Mesenchymal stem cell (in vitro differentiated cells and primary cell): ENCODE results near the gene CYP4F2.

ENCODE experiments used
- DNase-seq: peaks from one replicate; pipeline ENCODE4 v3.0.0-alpha.2; 2013
- H2AFZ ChIP-seq: one replicate; pipeline ENCODE4 v1.6.1; 2013; ENCODE audit warnings: low read depth, mild to moderate bottlenecking, control low read depth, inconsistent platforms, low read length, moderate library complexity
- H2AK5ac ChIP-seq: 2 replicates; pipeline ENCODE4 v1.6.1; 2013; ENCODE audit warnings: low read length, moderate library complexity, mild to moderate bottlenecking, inconsistent platforms; ENCODE audit not compliant: severe bottlenecking
- H2BK120ac ChIP-seq: one replicate; pipeline ENCODE4 v1.6.1; 2013; ENCODE audit warnings: low read depth, mild to moderate bottlenecking, inconsistent platforms, low read length, moderate library complexity
- H2BK12ac ChIP-seq, 2 experiments: one replicate each; pipeline ENCODE4 v1.6.1; 2013; ENCODE audit warnings: inconsistent platforms in 2 of 2, low read length in 2 of 2, mild to moderate bottlenecking in 2 of 2, moderate library complexity in 2 of 2, control low read depth in 1 of 2
- H2BK15ac ChIP-seq: one replicate; pipeline ENCODE4 v1.6.1; 2013; ENCODE audit warnings: mild to moderate bottlenecking, low read depth, inconsistent platforms; ENCODE audit not compliant: poor library complexity, severe bottlenecking
- H2BK5ac ChIP-seq: 2 replicates; pipeline ENCODE4 v1.6.1; 2013; ENCODE audit warnings: low read depth, mild to moderate bottlenecking, low read length, control low read depth, inconsistent platforms; ENCODE audit not compliant: poor library complexity, severe bottlenecking
- H3K14ac ChIP-seq, 2 experiments: one replicate each; pipeline ENCODE4 v1.6.1; 2013; ENCODE audit warnings: inconsistent platforms in 2 of 2, low read length in 2 of 2, control low read depth in 1 of 2, mild to moderate bottlenecking in 1 of 2, moderate library complexity in 1 of 2
- H3K18ac ChIP-seq, 2 experiments: one replicate each; pipeline ENCODE4 v1.6.1; 2013; ENCODE audit warnings: inconsistent platforms in 2 of 2, low read length in 2 of 2, control low read depth in 1 of 2, low read depth in 1 of 2, mild to moderate bottlenecking in 1 of 2
- H3K23ac ChIP-seq, 2 experiments: one replicate each; pipeline ENCODE4 v1.6.1; 2013; ENCODE audit warnings: inconsistent platforms in 2 of 2, low read length in 2 of 2, mild to moderate bottlenecking in 2 of 2, moderate library complexity in 2 of 2, control low read depth in 1 of 2
- H3K27ac ChIP-seq: 2 replicates; pipeline ENCODE4 v1.5.1; 2013; ENCODE audit warnings: mild to moderate bottlenecking, moderate library complexity, low read length, control low read depth, inconsistent platforms; ENCODE audit not compliant: poor library complexity, severe bottlenecking
- H3K27me3 ChIP-seq, 2 experiments: 2 replicates each; pipeline versions ENCODE4 v1.6.1 to v1.7.0; 2013; ENCODE audit warnings: low read length in 2 of 2, mild to moderate bottlenecking in 2 of 2, moderate library complexity in 2 of 2, control low read depth in 1 of 2, inconsistent platforms in 1 of 2; ENCODE audit not compliant: control insufficient read depth in 1 of 2, insufficient read depth in 1 of 2
- H3K36me3 ChIP-seq, 2 experiments: 2 replicates each; pipeline versions ENCODE4 v1.6.1 to v1.7.0; 2013; ENCODE audit warnings: low read length in 2 of 2, control low read depth in 1 of 2, inconsistent platforms in 1 of 2, low read depth in 1 of 2, mild to moderate bottlenecking in 1 of 2; ENCODE audit not compliant: insufficient read depth in 2 of 2, control insufficient read depth in 1 of 2
- H3K4ac ChIP-seq, 2 experiments: one replicate each; pipeline ENCODE4 v1.6.1; 2013; ENCODE audit warnings: inconsistent platforms in 2 of 2, low read length in 2 of 2, mild to moderate bottlenecking in 2 of 2, moderate library complexity in 2 of 2, control low read depth in 1 of 2, low read depth in 1 of 2
- H3K4me1 ChIP-seq: 2 replicates; pipeline ENCODE4 v1.6.1; 2013; ENCODE audit warnings: low read depth, low read length, control low read depth; ENCODE audit not compliant: control insufficient read depth, insufficient read depth
- H3K4me2 ChIP-seq: 2 replicates; pipeline ENCODE4 v1.6.1; 2013; ENCODE audit warnings: low read length, mild to moderate bottlenecking, inconsistent platforms; ENCODE audit not compliant: poor library complexity, severe bottlenecking
- H3K4me3 ChIP-seq, 2 experiments: 2 replicates each; pipeline versions ENCODE4 v1.5.1 to v1.7.0; 2013; ENCODE audit warnings: low read length in 2 of 2, mild to moderate bottlenecking in 2 of 2, control low read depth in 1 of 2, low read depth in 1 of 2; ENCODE audit not compliant: insufficient read depth in 1 of 2
- H3K79me1 ChIP-seq: replicated peaks from 2 replicates; pipeline ENCODE4 v1.6.1; 2013; ENCODE audit warnings: mild to moderate bottlenecking, control low read depth, low read length, inconsistent platforms; ENCODE audit not compliant: poor library complexity, severe bottlenecking
- H3K9ac ChIP-seq: 2 replicates; pipeline ENCODE4 v1.7.0; 2013; ENCODE audit warnings: mild to moderate bottlenecking, low read length, moderate library complexity
- H3K9me3 ChIP-seq: 2 replicates; pipeline ENCODE4 v1.7.0; 2013; ENCODE audit warnings: mild to moderate bottlenecking, low read length; ENCODE audit not compliant: control insufficient read depth
- H4K8ac ChIP-seq: one replicate; pipeline ENCODE4 v1.6.1; 2013; ENCODE audit warnings: inconsistent platforms, mild to moderate bottlenecking, low read length, moderate library complexity
- H4K91ac ChIP-seq: one replicate; pipeline ENCODE4 v1.6.1; 2013; ENCODE audit warnings: mild to moderate bottlenecking, low read length, inconsistent platforms
- WGBS: methylation state at CpG from one replicate; pipeline ENCODE4 v1.1.7; 2013; ENCODE audit warnings: mixed read lengths; 5-methylcytosine and 5-hydroxymethylcytosine counted together

CYP4F2 gene

DNA sequence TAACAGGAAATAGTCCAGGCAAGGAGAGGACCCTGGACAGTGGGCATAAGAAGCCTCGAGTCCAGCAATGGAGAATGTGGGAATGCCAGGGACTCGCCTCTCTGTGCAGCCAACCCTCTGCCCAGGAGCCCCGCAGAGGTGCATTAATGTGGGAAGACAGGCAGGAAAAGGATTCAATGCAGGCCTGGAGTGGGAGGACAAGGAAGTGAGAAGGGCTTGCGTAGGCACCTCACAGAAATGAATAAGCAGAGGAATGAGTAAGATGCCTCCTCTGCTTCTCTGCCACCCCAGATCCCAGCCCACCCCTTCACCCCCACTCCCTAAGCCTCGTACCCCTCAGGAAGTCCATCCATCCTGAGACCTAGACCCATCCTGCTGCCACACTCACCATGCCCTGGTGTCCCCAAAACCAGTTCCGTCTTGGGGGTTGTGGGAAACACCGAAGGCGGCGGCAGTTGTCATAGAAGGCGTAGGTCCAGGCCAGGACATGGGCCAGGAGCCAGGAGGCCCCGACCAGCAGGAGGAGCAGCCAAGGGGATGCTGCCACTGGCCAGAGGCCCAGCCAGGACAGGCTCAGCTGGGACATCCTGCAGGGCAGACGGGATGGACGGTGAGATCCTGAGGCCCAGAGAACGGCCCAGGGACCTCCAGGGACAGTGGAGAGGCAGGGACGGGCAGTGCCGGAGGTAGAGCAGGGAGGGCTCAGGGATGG is 692 bp downstream of the CYP4F2 start:
- Histone ChIP-seq H2BK15ac (no peak overlapping the region), H2BK12ac (no peak overlapping the region), H3K18ac (no peak overlapping the region), H3K4me1 (no peaks in the 10 kb centered on the region), H3K9me3 (no peaks in the 10 kb centered on the region), H3K4me3 (no peak overlapping the region), H3K36me3 (no peaks in the 10 kb centered on the region), H3K79me1 (no peaks in the 10 kb centered on the region), H3K14ac (no peak overlapping the region), H3K4ac (no peak overlapping the region), H4K91ac (no peak overlapping the region), H3K27ac (no peak overlapping the region), H2BK120ac (no peak overlapping the region), H3K23ac (no peak overlapping the region), H3K4me2 (no peak overlapping the region), H3K27me3 (peaks cover 0 to 4% of the 10 kb centered on the region in 2 experiments), H2AK5ac (no peak overlapping the region), H2BK5ac (no peak overlapping the region), H4K8ac (no peak overlapping the region), H3K9ac (no peak overlapping the region), H2AFZ (no peak overlapping the region)
- DNase-seq, result no peak
- WGBS, result 70% methylated on average over 16 of the region's 16 CpGs

DNA sequence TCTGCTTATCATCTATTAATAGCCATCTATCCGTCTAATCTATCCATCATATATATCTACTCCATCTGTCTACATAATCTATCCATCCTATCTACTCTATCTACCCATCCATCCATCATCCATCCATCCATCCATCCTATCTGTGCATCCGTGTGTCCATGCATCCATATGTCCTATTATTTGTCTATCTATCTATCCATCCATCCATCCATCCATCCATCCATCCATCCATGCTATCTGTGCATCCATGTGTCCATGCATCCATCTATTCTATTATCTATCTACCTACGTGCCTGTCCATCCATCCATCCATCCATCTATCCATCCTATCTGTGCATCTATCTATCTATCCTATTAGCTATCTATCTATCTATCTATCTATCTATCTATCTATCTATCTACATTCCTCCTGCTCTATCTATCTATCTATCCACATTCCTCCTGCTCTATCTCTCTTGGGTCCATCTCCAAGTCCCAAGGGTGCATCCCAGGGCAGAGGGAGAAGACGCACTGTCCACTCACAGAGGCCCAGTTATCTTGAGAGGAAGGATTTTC is 1.9 kb downstream of the CYP4F2 start:
- H3K27me3 ChIP-seq, result peaks cover 0 to 4% of the 10 kb centered on the region in 2 experiments
- no peaks in the 10 kb centered on the region for H3K9me3 ChIP-seq
- H3K14ac ChIP-seq, result no peak overlapping the region
- no peak overlapping the region for H3K4me2 ChIP-seq
- no peak overlapping the region for H3K4me3 ChIP-seq
- no peaks in the 10 kb centered on the region for H3K79me1 ChIP-seq
- H3K23ac ChIP-seq, result no peak overlapping the region
- no peak overlapping the region for H3K4ac ChIP-seq
- H2BK15ac ChIP-seq, result no peak overlapping the region
- H2AFZ ChIP-seq, result no peak overlapping the region
- 47% methylated on average over 4 of the region's 4 CpGs for WGBS
- no peaks in the 10 kb centered on the region for H3K4me1 ChIP-seq
- H2BK12ac ChIP-seq, result no peak overlapping the region
- no peak overlapping the region for H4K8ac ChIP-seq
- H3K9ac ChIP-seq, result no peak overlapping the region
- no peak overlapping the region for H4K91ac ChIP-seq
- H2BK120ac ChIP-seq, result no peak overlapping the region
- no peak overlapping the region for H2BK5ac ChIP-seq
- H3K36me3 ChIP-seq, result no peaks in the 10 kb centered on the region
- DNase-seq, result no peak
- H3K18ac ChIP-seq, result no peak overlapping the region
- no peak overlapping the region for H3K27ac ChIP-seq
- no peak overlapping the region for H2AK5ac ChIP-seq

DNA sequence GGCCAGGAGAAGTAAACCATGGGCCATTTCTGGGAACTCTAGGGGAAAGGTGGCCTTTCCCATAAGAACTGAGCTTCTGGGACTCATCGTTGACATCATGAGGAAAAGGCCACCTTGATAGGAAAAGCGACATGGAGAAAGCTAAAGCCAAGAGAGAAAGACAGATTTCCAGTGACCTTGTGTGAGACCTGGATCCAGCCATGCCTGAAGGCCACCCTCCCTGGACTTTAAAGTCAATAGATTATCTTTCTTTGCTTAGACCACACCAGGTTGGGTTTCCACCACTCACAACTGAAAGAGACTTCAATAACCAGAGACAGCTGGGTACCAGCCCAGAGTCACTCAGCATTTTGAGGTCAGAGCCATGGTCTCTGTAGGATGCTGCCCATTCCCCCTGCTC is 3.5 kb downstream of the CYP4F2 start:
- no peak for DNase-seq
- H3K79me1 ChIP-seq, result no peaks in the 10 kb centered on the region
- H3K4me2 ChIP-seq, result no peak overlapping the region
- H3K4me3 ChIP-seq, result no peak overlapping the region
- H3K18ac ChIP-seq, result no peak overlapping the region
- H3K4me1 ChIP-seq, result no peaks in the 10 kb centered on the region
- H2BK5ac ChIP-seq, result no peak overlapping the region
- H2BK12ac ChIP-seq, result no peak overlapping the region
- H2AK5ac ChIP-seq, result no peak overlapping the region
- H3K36me3 ChIP-seq, result no peaks in the 10 kb centered on the region
- H2BK120ac ChIP-seq, result no peak overlapping the region
- no peak overlapping the region for H3K4ac ChIP-seq
- no peaks in the 10 kb centered on the region for H3K27me3 ChIP-seq
- no peak overlapping the region for H2AFZ ChIP-seq
- no peaks in the 10 kb centered on the region for H3K9me3 ChIP-seq
- WGBS, result 49% methylated on average over 2 of the region's 2 CpGs
- H3K9ac ChIP-seq, result no peak overlapping the region
- H3K27ac ChIP-seq, result no peak overlapping the region
- no peak overlapping the region for H2BK15ac ChIP-seq
- H3K23ac ChIP-seq, result no peak overlapping the region
- no peak overlapping the region for H4K8ac ChIP-seq
- H3K14ac ChIP-seq, result no peak overlapping the region
- no peak overlapping the region for H4K91ac ChIP-seq

DNA sequence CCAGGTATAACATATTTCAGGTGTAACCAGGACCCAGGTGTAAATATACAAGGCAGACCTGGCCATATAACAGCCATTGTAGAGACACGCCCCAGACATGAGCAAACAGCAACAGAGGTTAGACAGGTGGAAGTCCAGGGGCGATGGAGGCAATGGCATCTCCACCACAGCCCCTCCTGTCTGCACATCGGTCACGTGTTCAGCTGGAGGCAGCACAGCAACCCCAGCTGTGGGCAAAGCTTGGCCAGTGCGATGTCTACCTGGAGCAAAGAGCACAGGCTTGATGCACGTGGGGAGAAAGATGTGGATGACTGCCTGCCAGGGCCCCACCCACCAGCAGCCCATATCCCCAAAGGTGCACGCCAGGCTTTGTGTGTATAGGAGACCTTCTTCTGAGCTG is 4.4 kb downstream of the CYP4F2 start:
- no peak overlapping the region for H4K91ac ChIP-seq
- no peak overlapping the region for H3K18ac ChIP-seq
- no peak overlapping the region for H2AFZ ChIP-seq
- H3K4me1 ChIP-seq, result no peaks in the 10 kb centered on the region
- no peak overlapping the region for H3K14ac ChIP-seq
- H3K79me1 ChIP-seq, result no peaks in the 10 kb centered on the region
- H3K4me3 ChIP-seq, result no peak overlapping the region
- H4K8ac ChIP-seq, result no peak overlapping the region
- no peak for DNase-seq
- H3K36me3 ChIP-seq, result no peaks in the 10 kb centered on the region
- H2BK120ac ChIP-seq, result no peak overlapping the region
- no peaks in the 10 kb centered on the region for H3K9me3 ChIP-seq
- 45% methylated on average over 6 of the region's 7 CpGs for WGBS
- H2BK12ac ChIP-seq, result no peak overlapping the region
- H3K27ac ChIP-seq, result no peak overlapping the region
- H3K9ac ChIP-seq, result no peak overlapping the region
- no peak overlapping the region for H2BK5ac ChIP-seq
- no peaks in the 10 kb centered on the region for H3K27me3 ChIP-seq
- H3K23ac ChIP-seq, result no peak overlapping the region
- no peak overlapping the region for H2BK15ac ChIP-seq
- no peak overlapping the region for H3K4ac ChIP-seq
- H2AK5ac ChIP-seq, result no peak overlapping the region
- no peak overlapping the region for H3K4me2 ChIP-seq
